Activated CD4-positive, alpha-beta T cell treated with anti-CD3 and anti-CD28 coated beads, Interleukin-2, amount 10 ng/mL, durations not matched to agents 7 days and 5 days (primary cell): ENCODE data around the gene CNTNAP2. TPM values are rescaled to one million over a fixed set of nuclear protein-coding genes. Genes with fewer than 3 reads are reported as not detected.

Experiments used
- CTCF ChIA-PET: fragments of 350-600 bp; sonication (Branson Sonifier 250); formaldehyde crosslinking; loops from one replicate; lab custom pipeline; 2021; ENCODE audit warnings: antibody characterized with exemption; lab: Charles Lee
- POLR2A ChIA-PET: fragments of 350-600 bp; sonication (Branson Sonifier 250); formaldehyde crosslinking; loops from one replicate; lab custom pipeline; 2021; ENCODE audit warnings: antibody characterized with exemption; lab: Charles Lee
- DNase-seq: peaks from one replicate; pipeline ENCODE4 v3.0.0-alpha.2; 2020
- H3K27ac Mint-ChIP-seq: one replicate; pipeline ENCODE4 v1.8.0; 2021; ENCODE audit warnings: mild to moderate bottlenecking, moderate library complexity, mixed read lengths
- H3K27me3 Mint-ChIP-seq: one replicate; pipeline ENCODE4 v1.8.0; 2021; ENCODE audit warnings: mixed read lengths
- H3K36me3 Mint-ChIP-seq: one replicate; pipeline ENCODE4 v1.8.0; 2021; ENCODE audit warnings: low read depth, mixed read lengths
- H3K4me1 Mint-ChIP-seq: one replicate; pipeline ENCODE4 v1.8.0; 2021; ENCODE audit warnings: mixed read lengths
- H3K4me3 Mint-ChIP-seq: one replicate; pipeline ENCODE4 v1.8.0; 2021; ENCODE audit warnings: mild to moderate bottlenecking, moderate library complexity, mixed read lengths
- H3K9me3 Mint-ChIP-seq: one replicate; pipeline ENCODE4 v1.8.0; 2021; ENCODE audit warnings: mixed read lengths
- total RNA-seq, 2 experiments: library from RNA; stranded (reverse); gene quantifications; one replicate each; pipeline ENCODE4 v1.2.3, GENCODE V29; 2021

CNTNAP2 gene
- total RNA-seq, 2 experiments from 2014 or later = not detected

DNA sequence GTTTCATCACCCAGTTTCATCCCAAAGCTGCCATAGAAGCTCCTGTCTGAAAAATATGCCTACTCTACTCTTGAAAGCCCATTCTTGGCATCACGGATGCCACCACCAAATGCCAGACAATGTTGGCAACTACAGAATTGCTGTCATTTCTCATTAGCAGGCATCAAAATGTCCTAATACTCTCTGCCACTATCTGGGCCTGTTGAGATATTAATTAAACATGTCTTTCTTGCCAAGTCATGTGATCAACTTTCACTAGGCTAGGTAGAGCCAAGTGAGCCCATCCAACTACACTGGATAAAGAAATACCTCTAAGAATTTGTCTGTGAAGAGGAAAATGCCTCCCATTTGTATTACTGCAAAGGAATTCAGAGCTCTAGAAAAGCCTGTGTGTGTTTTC lies 1380.6 kb downstream of the CNTNAP2 start:
- no peak for DNase-seq
- Mint-ChIP-seq H3K4me3 (no peak overlapping the region), H3K27me3 (no peaks in the 10 kb centered on the region), H3K27ac (no peak overlapping the region), H3K4me1 (no peaks in the 10 kb centered on the region), H3K36me3 (no peaks in the 10 kb centered on the region), H3K9me3 (peaks cover 2% of the 10 kb centered on the region)
- POLR2A ChIA-PET = no interaction called here
- CTCF ChIA-PET = interaction anchor here (1.2 kb wide), 1 partner anchor 12 kb away, joined by 4 read pairs; no protein-coding TSS in a partner anchor

DNA sequence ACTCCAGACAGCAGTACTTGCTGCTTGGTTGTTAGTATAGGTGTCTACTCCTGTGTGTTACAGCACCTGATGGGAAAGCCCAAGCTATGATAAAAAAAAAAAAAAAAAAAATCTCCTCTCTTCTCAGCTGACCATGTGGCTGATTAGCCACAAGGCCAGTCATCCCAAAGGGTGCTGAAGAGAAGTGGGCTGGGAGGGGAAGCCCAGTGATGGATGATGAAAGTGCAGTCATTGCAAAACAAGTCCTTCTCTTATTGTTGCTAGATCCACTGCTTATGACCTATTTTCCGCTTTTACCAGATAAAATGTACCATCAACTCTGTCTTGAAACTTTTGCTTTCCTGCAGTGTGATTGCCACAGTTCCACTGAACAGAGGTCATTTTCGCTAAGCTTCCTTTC lies 1381.5 kb downstream of the CNTNAP2 start:
- Mint-ChIP-seq H3K36me3 (no peaks in the 10 kb centered on the region), H3K27me3 (no peaks in the 10 kb centered on the region), H3K27ac (no peak overlapping the region), H3K9me3 (peaks cover 2% of the 10 kb centered on the region), H3K4me3 (no peak overlapping the region), H3K4me1 (no peaks in the 10 kb centered on the region)
- ChIA-PET CTCF (interaction anchor here (1.2 kb wide), 1 partner anchor 13 kb away, joined by 4 read pairs; no protein-coding TSS in a partner anchor), POLR2A (no interaction called here)
- no peak for DNase-seq

DNA sequence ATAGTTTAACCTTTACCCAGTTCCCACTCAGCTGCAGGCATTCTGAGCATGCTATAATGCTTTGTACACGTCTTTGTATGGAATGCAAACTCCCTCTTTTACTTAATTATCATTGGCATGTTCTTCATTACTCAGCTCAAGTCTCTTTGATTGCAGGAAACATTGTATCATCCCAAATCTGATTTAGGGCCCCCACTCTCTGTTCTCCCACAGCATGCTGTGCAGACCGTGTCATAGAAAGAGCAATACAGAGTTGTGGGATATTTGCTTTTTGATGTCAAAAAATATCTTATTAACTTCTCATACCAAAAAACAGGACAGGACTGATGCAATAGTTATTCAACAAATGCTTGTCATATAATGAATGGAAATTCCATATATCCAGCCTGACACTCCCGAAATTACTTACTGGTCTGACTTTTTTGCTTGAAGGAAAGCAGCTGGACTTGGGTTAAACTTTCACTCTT lies 1392.5 kb downstream of the CNTNAP2 start:
- POLR2A ChIA-PET = no interaction called here
- Mint-ChIP-seq H3K4me3 (no peak overlapping the region), H3K27me3 (no peaks in the 10 kb centered on the region), H3K36me3 (no peaks in the 10 kb centered on the region), H3K4me1 (no peaks in the 10 kb centered on the region), H3K9me3 (no peaks in the 10 kb centered on the region), H3K27ac (no peak overlapping the region)
- CTCF ChIA-PET = no interaction called here
- no peak for DNase-seq

DNA sequence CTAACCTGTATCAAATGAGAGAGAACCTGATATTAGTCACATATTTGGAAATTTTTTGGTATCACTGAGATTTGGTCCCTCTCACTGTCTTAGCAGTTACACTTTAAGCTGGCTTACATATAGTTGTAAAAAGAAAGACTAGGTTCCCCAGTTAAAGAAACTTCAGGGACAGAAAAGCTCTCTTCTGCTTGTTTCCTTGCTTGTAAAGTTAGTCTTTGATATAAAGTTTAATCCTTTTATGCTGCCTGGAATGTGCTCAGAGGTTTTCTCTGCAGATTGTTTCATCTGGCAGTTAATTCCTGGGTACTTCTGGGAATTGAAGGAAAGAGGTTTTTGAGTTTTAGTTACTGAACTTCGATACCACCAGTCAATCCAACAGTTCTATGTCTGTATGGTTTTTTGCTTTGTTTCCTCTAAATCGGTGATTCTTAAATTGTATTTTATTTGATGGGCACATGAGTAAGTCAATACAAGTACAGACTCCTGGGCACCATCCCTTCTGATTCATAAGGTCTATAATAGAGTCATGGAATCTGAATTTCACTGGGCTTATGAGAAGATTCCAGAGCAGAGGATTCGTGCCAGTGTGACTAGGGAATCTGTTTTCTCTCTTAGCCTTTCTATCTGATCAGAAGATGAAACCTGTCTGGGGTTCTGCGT lies 1393.1 kb downstream of the CNTNAP2 start:
- H3K4me3 Mint-ChIP-seq = no peak overlapping the region
- ChIA-PET POLR2A (no interaction called here), CTCF (no interaction called here)
- no peaks in the 10 kb centered on the region for H3K36me3 Mint-ChIP-seq
- H3K27me3 Mint-ChIP-seq = no peaks in the 10 kb centered on the region
- no peak overlapping the region for H3K27ac Mint-ChIP-seq
- H3K9me3 Mint-ChIP-seq = no peaks in the 10 kb centered on the region
- DNase-seq = no peak
- no peaks in the 10 kb centered on the region for H3K4me1 Mint-ChIP-seq

DNA sequence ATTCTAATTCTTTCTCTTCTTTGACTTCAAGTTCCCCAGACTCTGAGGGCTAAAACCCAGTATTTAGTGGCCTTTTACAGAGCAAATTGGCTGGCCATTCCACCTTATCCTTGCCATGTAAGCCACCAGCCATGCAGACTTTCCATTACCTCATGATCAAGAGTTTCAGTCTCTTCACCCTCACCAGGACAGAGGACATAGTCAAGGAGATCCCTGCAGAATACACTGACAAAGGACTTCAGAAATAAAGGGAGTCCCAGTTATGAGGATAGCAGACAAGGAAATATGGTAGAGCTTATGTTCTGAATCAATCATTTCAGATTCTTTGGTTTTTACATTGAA lies 1393.6 kb downstream of the CNTNAP2 start:
- ChIA-PET POLR2A (no interaction called here), CTCF (no interaction called here)
- no peak for DNase-seq
- Mint-ChIP-seq H3K4me1 (no peaks in the 10 kb centered on the region), H3K36me3 (no peaks in the 10 kb centered on the region), H3K27me3 (no peaks in the 10 kb centered on the region), H3K4me3 (no peak overlapping the region), H3K27ac (no peak overlapping the region), H3K9me3 (no peaks in the 10 kb centered on the region)

DNA sequence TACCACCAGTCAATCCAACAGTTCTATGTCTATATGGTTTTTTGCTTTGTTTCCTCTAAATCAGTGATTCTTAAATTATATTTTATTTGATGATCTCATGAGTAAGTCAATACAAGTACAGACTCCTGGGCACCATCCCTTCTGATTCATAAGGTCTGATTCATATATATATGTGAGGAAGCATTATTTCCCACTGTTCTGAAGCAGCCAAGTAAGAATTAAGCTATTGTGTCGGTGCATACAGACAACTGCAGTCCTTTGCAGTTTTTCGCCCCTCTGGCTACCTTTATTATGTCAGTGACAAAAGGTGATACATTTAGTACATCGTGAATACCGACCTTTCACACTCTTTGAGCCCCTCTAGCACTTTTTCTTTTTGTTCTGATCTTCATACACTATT lies 1394.3 kb downstream of the CNTNAP2 start:
- Mint-ChIP-seq H3K9me3 (no peaks in the 10 kb centered on the region), H3K4me3 (no peak overlapping the region), H3K4me1 (no peaks in the 10 kb centered on the region), H3K27me3 (no peaks in the 10 kb centered on the region), H3K27ac (no peak overlapping the region), H3K36me3 (no peaks in the 10 kb centered on the region)
- ChIA-PET POLR2A (no interaction called here), CTCF (no interaction called here)
- no peak for DNase-seq

DNA sequence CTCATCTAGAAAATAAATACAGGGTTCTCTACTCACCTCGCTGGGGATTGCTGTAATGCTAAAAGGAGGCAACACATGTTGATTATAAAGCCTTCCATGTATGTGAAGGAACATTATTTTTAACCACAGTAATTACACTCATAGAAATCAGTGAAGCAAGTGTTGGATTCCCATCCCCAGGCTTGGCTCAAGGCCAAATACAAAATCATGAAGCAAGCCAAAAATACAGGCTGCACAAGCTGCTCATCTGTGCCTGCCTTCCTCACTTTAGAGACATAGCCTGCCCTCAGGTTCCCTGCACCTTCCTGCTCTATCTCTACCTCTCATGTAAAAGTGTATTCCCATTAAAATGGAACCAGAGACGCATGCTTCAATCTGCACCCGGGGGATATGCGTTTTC lies 1396.8 kb downstream of the CNTNAP2 start:
- no peaks in the 10 kb centered on the region for H3K27me3 Mint-ChIP-seq
- ChIA-PET POLR2A (no interaction called here), CTCF (no interaction called here)
- H3K9me3 Mint-ChIP-seq = no peaks in the 10 kb centered on the region
- no peak for DNase-seq
- H3K4me1 Mint-ChIP-seq = no peaks in the 10 kb centered on the region
- no peak overlapping the region for H3K27ac Mint-ChIP-seq
- H3K36me3 Mint-ChIP-seq = no peaks in the 10 kb centered on the region
- no peak overlapping the region for H3K4me3 Mint-ChIP-seq

DNA sequence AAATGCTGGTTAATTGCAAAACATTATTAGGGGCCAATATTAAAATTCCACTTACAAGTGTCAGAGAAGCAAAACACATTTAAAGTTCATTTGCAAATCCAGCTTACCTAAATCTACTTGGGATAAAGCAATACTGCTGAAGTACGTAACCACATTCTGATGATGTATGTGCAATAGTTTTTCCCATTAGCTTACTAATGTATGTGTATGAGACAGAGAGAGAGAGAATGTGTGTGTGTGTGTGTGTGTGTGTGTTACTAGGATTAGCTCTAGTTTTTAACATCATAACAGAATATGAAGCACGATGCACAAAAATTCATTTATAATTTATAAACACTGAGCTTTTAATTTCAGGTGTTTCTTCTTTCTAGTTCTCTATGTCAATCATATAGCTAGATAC lies 1399.8 kb downstream of the CNTNAP2 start:
- POLR2A ChIA-PET = no interaction called here
- H3K4me3 Mint-ChIP-seq = no peak overlapping the region
- no peak for DNase-seq
- CTCF ChIA-PET = interaction anchor here (0.7 kb wide), 1 partner anchor 840 kb away, joined by 5 read pairs; no protein-coding TSS in a partner anchor
- H3K36me3 Mint-ChIP-seq = no peaks in the 10 kb centered on the region
- H3K27me3 Mint-ChIP-seq = no peaks in the 10 kb centered on the region
- no peak overlapping the region for H3K27ac Mint-ChIP-seq
- H3K4me1 Mint-ChIP-seq = no peaks in the 10 kb centered on the region
- no peaks in the 10 kb centered on the region for H3K9me3 Mint-ChIP-seq

DNA sequence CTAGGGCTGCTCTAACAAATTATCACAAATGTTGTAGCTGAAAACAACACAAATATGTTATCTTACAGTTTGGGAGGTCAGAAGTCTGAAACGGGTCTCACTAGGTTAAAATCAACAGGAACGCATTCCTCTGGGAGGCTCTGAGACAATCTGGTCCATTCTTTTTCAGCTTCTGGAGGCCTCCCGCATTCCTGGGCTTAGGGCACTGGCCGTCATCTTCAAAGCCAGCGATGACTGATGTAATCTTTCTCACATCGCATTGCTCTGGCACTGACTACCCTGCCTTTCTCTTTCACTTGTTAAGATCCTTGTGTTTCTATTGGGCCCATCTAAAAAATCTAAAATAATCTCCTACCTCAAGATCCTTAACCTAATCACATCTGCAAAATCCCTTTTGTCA lies 1402.5 kb downstream of the CNTNAP2 start:
- no peak overlapping the region for H3K4me3 Mint-ChIP-seq
- H3K4me1 Mint-ChIP-seq = no peaks in the 10 kb centered on the region
- no peaks in the 10 kb centered on the region for H3K9me3 Mint-ChIP-seq
- ChIA-PET CTCF (no interaction called here), POLR2A (no interaction called here)
- DNase-seq = no peak
- H3K36me3 Mint-ChIP-seq = no peaks in the 10 kb centered on the region
- no peaks in the 10 kb centered on the region for H3K27me3 Mint-ChIP-seq
- no peak overlapping the region for H3K27ac Mint-ChIP-seq

DNA sequence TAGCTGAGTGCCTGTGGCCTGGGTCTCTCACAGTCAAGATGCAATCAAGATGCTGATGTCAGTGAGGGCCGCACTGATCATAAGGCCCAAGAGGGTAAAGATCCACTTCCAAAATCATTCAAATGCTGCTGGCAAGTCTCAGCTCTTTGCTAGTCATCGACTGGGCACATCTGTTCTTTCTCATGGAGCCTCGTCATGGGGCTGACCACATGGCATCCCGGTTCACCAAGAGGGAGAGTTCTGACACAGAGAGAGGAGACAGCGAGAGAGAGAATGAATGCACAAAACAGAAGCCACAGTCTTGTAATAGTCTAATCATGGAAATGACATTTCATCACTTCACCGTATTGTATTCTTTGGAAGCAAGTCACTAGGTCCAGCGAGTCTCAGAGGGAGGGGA lies 1406.5 kb downstream of the CNTNAP2 start:
- Mint-ChIP-seq H3K27ac (no peak overlapping the region), H3K9me3 (no peaks in the 10 kb centered on the region), H3K4me1 (no peaks in the 10 kb centered on the region), H3K4me3 (no peak overlapping the region), H3K27me3 (no peaks in the 10 kb centered on the region), H3K36me3 (no peaks in the 10 kb centered on the region)
- ChIA-PET POLR2A (no interaction called here), CTCF (no interaction called here)
- no peak for DNase-seq

DNA sequence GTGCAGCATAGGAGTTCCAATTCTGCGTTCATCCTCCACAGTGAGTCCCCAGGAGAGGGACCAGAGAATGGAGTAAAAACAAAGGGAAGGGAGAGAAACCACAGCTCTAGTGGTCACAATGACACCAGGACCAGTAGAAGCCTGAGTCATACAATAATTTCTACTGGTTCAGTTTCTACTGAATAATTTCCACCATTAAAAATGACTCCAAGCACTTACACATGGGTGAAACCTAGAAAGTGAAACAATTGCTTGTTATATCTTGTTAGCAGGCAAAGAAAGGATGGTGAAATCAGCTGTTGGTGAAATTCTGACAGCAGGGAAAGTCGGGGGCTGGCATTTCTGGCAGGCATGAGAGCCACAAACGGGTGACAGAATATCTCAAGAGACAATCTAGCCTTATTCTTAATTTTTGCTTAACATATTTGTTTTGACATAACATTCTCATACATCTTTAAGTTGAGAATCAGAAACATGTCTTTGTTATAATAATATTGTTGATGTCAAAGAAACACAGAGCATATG lies 1408.2 kb downstream of the CNTNAP2 start:
- ChIA-PET POLR2A (no interaction called here), CTCF (no interaction called here)
- Mint-ChIP-seq H3K9me3 (no peaks in the 10 kb centered on the region), H3K36me3 (no peaks in the 10 kb centered on the region), H3K4me3 (no peak overlapping the region), H3K27me3 (no peaks in the 10 kb centered on the region), H3K4me1 (no peaks in the 10 kb centered on the region), H3K27ac (no peak overlapping the region)
- no peak for DNase-seq

DNA sequence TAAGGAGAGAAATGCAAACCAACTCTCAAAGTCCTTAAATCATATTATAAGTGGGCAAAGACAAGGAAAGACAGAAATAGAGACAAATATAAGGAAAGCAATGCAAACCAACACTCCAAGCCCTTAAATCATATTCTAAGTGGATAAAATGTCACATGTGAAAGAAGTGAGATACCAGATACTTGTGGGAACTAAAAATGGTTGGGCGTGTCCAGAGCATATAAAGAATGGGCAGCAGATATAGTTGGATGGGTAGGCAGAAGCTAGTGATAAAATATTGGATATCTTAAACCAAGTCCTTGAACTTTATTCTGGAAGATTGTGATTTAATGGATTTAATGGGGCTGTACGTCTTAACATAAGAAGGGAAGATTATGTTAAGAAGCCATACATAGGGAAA lies 1408.7 kb downstream of the CNTNAP2 start:
- DNase-seq = no peak
- H3K36me3 Mint-ChIP-seq = no peaks in the 10 kb centered on the region
- ChIA-PET POLR2A (no interaction called here), CTCF (no interaction called here)
- H3K4me1 Mint-ChIP-seq = no peaks in the 10 kb centered on the region
- H3K4me3 Mint-ChIP-seq = no peak overlapping the region
- no peak overlapping the region for H3K27ac Mint-ChIP-seq
- H3K9me3 Mint-ChIP-seq = no peaks in the 10 kb centered on the region
- H3K27me3 Mint-ChIP-seq = no peaks in the 10 kb centered on the region

DNA sequence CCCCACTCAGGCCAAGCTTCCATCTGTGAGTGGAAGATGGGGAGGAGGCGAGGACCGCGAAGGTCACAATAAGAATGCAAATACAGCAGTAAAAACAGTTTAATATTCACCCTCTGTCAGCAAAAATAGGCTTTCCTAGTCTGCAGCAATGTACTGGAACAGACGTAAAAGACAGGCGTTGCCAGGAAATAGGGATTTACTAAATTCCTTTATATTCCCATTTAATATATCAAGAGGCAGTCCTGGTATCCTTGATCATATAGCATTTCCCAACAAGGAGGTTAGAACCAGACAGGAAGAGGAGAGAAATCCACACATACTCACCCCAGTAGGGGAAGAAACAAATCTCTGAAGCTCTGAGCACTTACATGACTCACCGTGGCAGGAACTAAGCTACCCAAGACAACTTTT lies 1419.1 kb downstream of the CNTNAP2 start:
- POLR2A ChIA-PET = no interaction called here

DNA sequence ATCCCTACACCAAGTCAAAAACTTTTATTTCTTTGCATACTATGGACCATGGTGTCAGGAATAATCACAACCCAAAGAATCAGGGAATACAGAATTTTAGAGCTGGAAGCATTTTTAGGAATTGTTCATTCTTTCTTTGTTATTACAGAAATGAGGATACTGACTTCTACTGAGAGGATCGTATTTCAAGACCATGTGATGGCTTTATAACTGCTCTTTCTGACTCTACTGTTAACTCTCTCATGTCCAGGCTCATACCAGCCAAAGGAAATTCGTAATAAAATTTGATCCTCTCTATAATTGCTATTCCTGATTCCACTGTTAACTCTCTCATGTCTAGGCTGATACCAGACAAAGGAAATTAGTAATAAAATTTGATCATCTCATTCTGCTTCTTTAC lies 1423.1 kb downstream of the CNTNAP2 start:
- DNase-seq = no peak
- no peaks in the 10 kb centered on the region for H3K27me3 Mint-ChIP-seq
- no peak overlapping the region for H3K4me3 Mint-ChIP-seq
- H3K9me3 Mint-ChIP-seq = peaks cover 3% of the 10 kb centered on the region
- POLR2A ChIA-PET = no interaction called here
- CTCF ChIA-PET = no interaction called here
- H3K4me1 Mint-ChIP-seq = no peaks in the 10 kb centered on the region
- H3K27ac Mint-ChIP-seq = no peak overlapping the region
- no peaks in the 10 kb centered on the region for H3K36me3 Mint-ChIP-seq

More for the DNA sequence above, 1419.1 kb downstream of the CNTNAP2 start:
- CTCF ChIA-PET = no interaction called here
- Mint-ChIP-seq H3K9me3 (no peaks in the 10 kb centered on the region), H3K4me3 (no peak overlapping the region), H3K4me1 (no peaks in the 10 kb centered on the region), H3K27ac (no peak overlapping the region), H3K36me3 (no peaks in the 10 kb centered on the region), H3K27me3 (no peaks in the 10 kb centered on the region)
- no peak for DNase-seq
